ENCODE data around the gene GNAO1.

Gene GNAO1

DNA sequence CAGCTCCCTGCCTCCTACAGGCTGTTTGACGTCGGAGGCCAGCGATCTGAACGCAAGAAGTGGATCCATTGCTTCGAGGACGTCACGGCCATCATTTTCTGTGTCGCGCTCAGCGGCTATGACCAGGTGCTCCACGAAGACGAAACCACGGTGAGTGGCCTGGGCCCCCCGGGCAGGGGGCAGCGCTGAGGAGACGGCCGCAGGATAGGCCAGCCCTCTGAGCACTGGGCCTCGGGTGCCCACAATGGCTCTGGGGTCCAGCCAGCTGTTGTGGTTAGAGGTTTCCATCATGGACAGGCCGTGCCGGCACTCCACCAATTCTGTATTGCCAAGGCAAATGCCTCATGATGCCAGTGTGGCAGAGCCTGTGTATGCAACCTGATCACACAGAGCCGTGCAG is 145.4 kb downstream of the GNAO1 start:
- no peak for DNase-seq (ENCODE audit: low spot score)

DNA sequence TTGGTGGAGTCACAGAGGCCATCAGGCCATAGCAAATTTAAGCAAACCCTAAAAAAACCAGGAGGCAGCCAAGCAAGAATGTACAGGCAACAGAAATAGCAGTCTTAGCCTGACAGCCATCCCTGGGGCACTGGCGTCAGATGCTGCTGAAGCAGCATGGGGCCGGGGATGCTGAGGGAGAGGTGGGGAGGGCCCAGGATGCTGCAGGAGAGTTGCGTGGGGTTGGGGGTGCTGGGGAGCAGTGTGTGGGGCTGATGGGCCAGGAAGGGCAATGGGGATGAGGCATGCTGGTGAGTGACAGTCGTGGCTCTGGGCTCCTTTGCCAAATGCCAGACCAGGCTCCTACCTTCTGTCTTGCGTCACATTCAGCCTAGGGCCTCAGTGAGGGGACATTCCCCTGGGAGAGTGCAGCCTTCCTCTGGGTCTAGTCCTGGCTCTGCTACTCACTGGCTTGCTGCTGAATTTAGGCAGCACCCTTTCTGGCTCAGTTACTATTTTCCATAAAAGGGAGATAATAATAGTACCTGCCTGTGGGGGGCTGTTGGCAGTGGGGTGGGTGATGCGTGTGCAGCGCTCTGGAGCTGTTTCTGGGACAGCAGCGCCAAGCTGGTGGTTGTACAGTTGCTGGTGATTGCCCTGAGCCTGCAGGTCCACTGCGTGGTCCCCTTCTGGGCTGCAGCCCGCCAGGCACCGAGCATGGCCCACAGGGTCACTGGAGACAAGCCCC is 146.0 kb downstream of the GNAO1 start:
- DNase-seq (ENCODE audit: low spot score), result no peak

DNA sequence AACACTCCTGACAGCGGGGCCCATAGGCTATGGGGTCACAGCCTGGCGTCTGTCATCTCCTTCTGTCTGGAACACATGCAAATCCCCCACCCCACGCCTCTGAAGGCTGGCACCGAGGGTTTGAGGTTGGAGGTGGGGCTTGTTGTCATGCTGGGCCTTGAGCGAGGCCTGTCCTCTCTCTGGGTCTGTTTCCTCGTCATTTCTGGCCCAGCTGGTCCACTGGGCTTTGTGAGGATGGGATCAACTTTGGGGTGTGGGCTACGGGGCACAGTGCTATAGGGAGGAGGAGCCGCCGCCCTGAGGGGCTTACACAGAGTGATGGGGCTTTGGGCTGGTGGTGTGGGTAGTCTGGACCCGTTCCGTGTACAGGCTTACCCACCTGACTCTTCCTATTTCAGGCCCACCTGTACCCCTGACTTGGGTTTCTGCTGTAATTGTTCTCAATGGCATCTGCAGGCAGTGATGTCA is 146.6 kb downstream of the GNAO1 start:
- no peak for DNase-seq (ENCODE audit: low spot score)

- DNase-seq (ENCODE audit: low spot score), result no peak
These were observed 147.5 kb downstream of the GNAO1 start for GRCh38 chr16:56338566-56339318.

DNA sequence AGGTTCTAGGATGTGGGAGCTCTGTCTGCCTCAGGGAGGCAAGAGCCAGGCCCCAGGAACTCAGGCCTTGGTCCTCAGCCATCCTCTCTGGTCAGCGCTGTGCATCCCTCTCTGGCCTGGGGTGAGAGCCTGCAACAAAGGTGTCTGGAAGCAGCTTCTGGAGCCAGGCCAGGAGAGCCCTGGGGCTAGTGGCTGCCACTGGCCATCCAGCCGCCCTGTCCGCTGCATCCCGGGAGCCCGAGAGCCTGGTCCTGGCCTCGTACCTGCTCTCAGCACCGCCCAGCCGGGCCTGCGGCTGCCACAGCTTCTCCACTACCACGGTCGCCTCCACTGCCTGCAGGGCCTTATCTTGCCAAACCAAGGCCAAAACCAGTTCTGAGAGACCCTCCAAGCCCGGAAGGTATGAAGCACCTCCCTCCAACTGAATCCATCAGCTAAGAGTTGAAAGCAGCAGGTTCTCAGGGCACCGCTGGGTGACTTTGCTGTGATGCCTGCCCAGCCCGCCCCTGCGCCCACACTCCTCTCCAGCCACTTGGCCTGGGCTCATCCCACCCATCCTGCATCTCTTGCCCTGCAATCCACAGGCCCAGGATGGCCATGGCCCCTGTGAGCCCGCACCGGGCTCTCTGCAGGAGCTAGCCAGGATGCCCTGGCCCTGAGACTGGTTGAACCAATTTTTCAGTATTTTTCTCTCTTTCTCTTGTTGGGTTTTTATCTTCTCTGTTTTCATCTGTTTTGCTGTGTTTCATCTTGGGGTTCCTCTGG is 148.3 kb downstream of the GNAO1 start:
- no peak for DNase-seq (ENCODE audit: low spot score)

GRCh38 chr16:56340416-56340815 is 149.1 kb downstream of the GNAO1 start:
- no peak for DNase-seq (ENCODE audit: low spot score)

- DNase-seq (ENCODE audit: low spot score), result no peak
These were observed 149.6 kb downstream of the GNAO1 start for GRCh38 chr16:56340864-56341365.

GRCh38 chr16:56341656-56342399 is 150.5 kb downstream of the GNAO1 start:
- DNase-seq (ENCODE audit: low spot score), result no peak

GRCh38 chr16:56343661-56344517 is 152.6 kb downstream of the GNAO1 start:
- no peak for DNase-seq (ENCODE audit: low spot score)

DNA sequence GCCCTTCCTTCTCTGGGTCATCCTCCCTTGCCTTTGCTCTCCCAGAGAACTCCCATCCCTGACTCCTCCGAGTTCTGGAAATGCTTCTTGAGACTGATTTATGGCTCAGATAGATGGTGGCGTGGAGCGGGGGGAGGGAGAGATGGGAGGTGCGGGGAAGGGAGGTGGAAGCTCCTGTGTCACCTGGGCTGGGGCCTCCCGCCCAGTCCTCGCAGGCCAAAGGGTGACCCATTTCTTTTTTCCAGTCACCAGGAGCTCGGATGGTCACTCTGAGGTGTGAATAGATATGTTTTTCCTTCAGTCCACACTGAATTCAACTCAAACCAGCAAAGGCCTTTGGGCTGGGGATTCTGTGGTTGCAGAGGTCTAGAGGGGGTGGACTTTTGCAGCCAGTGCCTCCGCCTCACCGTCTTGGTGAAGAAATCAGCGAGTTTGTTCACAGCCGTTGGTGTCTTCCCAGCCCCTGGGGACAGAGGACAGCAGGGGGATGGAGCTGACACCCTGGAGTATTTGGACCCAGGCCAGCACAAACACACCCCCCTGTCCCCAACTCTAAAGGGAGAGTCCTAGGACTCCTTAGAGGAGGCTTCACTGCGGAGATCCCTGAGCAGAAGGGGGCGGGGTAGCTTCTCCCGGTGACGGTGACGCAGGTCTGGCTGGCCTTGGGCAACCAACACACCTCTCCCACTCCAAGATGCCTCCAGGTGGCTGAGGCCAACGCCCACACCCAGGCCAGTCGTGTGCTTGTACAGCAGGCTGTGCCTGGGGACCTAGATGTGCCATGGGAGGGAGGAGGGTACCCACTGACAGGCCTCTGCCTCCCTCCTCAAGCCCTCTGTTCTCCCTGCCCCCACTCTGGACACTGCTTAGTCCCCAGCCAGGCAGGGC is 153.5 kb downstream of the GNAO1 start:
- no peak for DNase-seq (ENCODE audit: low spot score)

DNA sequence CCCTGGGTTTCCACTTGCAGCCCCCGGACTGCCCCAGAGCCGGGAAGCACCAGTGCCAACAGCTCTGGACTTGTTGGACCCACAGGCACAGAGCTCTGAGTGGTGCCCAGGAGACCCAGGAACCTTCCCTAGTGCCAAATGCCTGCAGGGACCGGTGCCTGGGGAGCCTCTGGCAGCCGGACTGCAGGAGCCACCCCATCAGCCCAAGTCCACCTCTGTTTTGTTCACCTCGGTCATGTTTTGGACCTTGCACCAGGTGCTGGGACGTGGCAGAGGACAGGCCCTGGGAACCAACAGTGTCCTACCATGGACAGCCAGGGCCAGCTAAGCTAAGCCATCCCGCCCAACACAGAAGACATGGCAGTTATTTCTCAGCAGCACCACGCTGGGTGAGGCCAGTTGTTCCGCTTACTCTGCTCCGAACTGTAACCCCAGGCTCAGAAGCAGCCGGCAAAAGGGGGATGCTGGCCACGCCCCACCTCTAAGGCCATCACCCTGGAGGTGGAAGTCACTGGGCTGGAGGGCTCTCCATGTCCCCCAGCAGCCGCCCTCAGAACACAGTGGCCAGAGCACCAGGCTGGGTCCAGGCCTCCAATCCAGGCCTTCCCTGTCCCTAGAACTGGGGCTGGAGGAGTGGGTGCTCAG is 154.2 kb downstream of the GNAO1 start:
- DNase-seq (ENCODE audit: low spot score), result no peak

DNA sequence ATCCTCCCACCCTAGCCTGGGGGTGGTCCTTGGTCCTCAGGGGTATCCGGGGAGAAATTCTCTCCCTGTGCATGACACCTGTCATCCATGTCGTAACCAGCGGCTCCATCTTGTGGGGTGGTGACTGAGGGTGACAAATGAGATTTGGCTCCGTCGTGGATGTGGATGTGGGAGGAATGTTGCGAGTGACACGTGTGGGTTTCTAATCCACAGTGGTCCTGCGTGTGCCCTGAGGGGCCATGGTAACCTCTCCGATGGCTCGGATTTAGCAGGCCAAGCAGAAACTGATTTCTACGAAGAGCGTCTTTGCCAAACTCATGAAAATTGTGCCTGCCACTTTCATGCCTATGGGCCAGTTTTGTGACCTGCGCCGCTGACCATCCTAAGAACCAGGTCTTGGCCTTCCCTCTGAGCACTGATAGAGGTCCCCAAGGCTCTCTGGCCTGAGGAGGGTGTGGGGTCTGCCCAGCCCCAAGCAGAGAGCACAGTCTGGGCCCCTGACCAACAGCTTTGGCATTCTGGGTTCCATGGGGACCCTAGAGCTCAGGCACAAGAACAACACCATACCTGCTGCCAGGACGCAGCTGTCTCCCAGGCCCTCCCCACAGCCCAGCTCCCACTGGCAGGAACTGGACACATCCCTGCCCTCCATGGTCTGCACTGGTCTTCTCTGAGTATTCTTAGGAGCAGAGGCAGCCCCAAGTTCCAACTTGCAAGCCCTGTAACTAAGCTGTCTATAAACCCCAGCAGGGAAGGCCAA is 155.0 kb downstream of the GNAO1 start:
- DNase-seq (ENCODE audit: low spot score), result no peak

DNA sequence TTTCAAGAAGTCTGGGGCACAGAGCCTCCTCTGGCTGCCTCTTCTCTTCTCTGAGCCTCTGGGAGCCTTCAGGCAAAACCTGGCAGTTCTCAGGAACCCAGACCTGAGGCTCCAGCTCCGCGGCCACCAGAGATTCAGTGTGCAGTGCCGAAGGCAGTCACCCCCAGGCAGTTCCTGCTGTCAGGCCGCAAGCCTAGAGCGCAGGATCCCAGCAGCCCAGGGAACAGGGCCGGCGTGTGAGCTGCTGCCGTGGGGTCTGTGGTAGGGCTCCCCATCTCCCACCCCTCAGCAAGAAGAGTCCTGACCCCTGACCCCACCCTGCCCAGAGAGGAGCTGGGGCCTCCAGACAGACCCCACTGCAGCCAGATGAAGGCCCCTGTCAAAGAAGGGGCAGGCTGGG is 155.9 kb downstream of the GNAO1 start:
- DNase-seq (ENCODE audit: low spot score), result no peak

- no peak for DNase-seq (ENCODE audit: low spot score)
These were observed 156.4 kb downstream of the GNAO1 start for GRCh38 chr16:56347670-56348069.

DNA sequence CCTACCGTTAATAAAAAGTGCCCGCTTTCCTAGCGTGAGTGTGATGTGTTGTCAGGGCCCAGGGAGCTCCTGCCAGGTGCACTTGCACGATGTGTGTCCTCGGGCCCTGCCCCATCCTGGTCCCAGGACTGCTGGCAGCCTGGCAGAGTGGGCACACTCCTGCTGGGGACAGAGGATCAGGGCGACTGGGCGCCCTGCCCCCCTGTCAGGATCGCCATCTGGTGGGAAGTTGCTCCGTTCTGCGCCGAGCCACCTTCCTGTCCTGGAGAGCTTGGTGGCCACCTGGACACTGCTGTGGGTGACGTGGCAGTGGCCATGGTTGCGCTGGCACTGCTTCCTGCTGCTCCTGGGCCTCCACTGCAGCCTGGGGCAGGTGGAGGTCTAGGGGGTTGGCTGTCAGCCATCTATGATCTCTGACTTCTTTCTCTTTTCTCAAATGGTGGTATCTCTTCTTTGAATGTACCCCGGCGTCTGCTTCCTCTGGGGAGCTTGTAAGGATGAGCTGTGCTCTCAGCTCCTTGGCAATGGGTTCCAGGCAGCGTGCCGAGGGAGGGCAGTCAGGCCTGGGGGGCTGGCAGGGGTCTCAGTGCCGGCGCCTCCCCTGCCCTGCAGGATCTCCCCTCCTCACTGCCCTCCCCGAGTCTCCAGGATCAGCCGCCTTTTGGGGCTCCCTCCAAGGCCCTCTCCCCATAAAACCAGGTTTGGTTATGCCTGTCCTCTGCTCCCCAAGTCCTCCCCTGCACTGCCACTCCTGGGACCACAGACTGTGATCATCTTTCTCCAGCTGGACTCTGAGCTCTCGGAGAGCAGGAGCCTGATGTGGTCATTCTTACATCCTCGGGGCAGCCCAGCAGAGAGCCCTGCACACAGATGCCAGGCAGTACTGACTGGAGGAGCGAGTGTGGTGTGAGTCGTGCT is 157.1 kb downstream of the GNAO1 start:
- no peak for DNase-seq (ENCODE audit: low spot score)

DNA sequence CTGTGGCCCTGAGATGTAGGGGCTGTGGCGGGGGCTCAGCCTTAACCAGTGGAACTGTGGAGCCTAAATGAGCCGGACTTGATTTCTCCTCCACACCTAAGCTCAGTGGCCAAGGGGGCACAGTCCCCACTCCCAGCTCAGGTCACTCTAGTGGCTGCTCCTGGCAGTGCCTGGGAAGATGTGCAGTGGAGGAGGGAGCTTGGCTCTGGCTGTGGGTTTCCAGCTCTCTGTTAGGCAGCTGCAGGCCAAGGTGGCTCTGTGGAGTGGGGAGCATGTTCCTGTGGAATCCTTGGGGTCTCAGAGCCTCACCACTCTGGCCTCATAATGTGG is 157.8 kb downstream of the GNAO1 start:
- no peak for DNase-seq (ENCODE audit: low spot score)

DNA sequence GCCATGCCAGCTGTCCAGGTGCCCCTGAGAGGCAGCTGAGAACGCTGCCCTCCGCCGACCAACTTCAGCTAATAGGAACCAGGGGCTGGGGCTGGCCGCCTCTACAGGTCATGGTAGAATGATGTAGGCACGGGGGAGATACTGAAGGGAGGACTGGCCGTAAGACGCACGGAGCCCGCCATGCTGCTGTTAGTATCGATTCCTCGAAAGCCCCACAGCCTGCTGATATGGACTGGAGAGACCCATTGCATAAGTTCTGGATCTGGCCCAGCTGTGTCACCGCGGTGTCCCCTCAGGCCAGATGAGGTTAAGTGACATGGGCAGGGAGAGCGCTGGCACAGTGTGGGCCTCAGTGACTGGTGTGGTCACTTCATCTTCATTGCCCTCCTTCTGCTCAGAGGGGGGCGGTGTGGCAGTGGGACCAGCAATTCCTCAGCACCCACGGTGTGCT is 158.4 kb downstream of the GNAO1 start:
- DNase-seq (ENCODE audit: low spot score), result no peak
